Measurements from ENCODE around the gene EDAR. TPM values are rescaled to one million over a fixed set of nuclear protein-coding genes. Genes with fewer than 3 reads are reported as not detected.

The EDAR gene
- total and polyA plus RNA-seq, 11 donors = 0.01 to 0.20 (median 0.16) TPM; not detected in 8

GRCh38 chr2:109030870-109031475, 42.0 kb upstream of the EDAR start:
- no peak for ATAC-seq
- H3K4me1 ChIP-seq = peaks cover 0 to 25% (median 5%) of the 10 kb centered on the region in 12 donors
- no peak for DNase-seq
- H3K27me3 ChIP-seq = peaks cover 0 to 6% (median 0%) of the 10 kb centered on the region in 9 donors
- no peak for TF ChIP-seq CTCF (IDR thresholded peaks at IDR 0.05)
- TF ChIP-seq POLR2A (IDR thresholded peaks at IDR 0.05) = no peak
- H3K36me3 ChIP-seq = no peaks in the 10 kb centered on the region
- H3K9me3 ChIP-seq = no peaks in the 10 kb centered on the region
- WGBS, 4 donors = 45 to 48% (median 46%) methylated on average over 14 of the region's 14 CpGs
- peak overlapping the region in 11 of 12 donors; percentile 17 to 63 (median 53) for H3K4me3 ChIP-seq
- intact Hi-C loops (cut with DNase I) = no loop called here
- H3K27ac ChIP-seq = peak overlapping the region in 1 of 12 donors; percentile 87

GRCh38 chr2:109029490-109030201, 40.6 kb upstream of the EDAR start:
- no peaks in the 10 kb centered on the region for H3K36me3 ChIP-seq
- intact Hi-C loops (cut with DNase I) = no loop called here
- no peak overlapping the region for H3K4me3 ChIP-seq
- no peaks in the 10 kb centered on the region for H3K9me3 ChIP-seq
- no peak overlapping the region for H3K27ac ChIP-seq
- DNase-seq (no peak), ATAC-seq (no peak)
- no peak for TF ChIP-seq POLR2A (IDR thresholded peaks at IDR 0.05)
- no peak for TF ChIP-seq CTCF (IDR thresholded peaks at IDR 0.05)
- peaks cover 0 to 6% (median 0%) of the 10 kb centered on the region in 9 donors for H3K27me3 ChIP-seq
- H3K4me1 ChIP-seq = peaks cover 0 to 25% (median 5%) of the 10 kb centered on the region in 12 donors
- 71 to 84% (median 76%) methylated on average over 5 to 6 of the region's 6 CpGs for WGBS, 4 donors

- ATAC-seq = no peak
- Histone ChIP-seq H3K27me3 (peaks cover 0 to 6% (median 0%) of the 10 kb centered on the region in 9 donors), H3K27ac (no peak overlapping the region), H3K9me3 (no peaks in the 10 kb centered on the region), H3K4me1 (peaks cover 0 to 25% (median 5%) of the 10 kb centered on the region in 12 donors), H3K36me3 (no peaks in the 10 kb centered on the region), H3K4me3 (no peak overlapping the region)
- TF ChIP-seq POLR2A (IDR thresholded peaks at IDR 0.05) = no peak
- no peak for TF ChIP-seq CTCF (IDR thresholded peaks at IDR 0.05)
- WGBS, 4 donors = 88 to 93% (median 89%) methylated on average over 5 of the region's 5 CpGs
- no peak for DNase-seq
- intact Hi-C loops (cut with DNase I) = no loop called here
Measured at GRCh38 chr2:109028738-109029489, 39.9 kb upstream of the EDAR start.

- H3K27me3 ChIP-seq = peaks cover 0 to 6% (median 0%) of the 10 kb centered on the region in 9 donors
- H3K4me1 ChIP-seq = peaks cover 0 to 25% (median 5%) of the 10 kb centered on the region in 12 donors
- TF ChIP-seq POLR2A (IDR thresholded peaks at IDR 0.05) = no peak
- TF ChIP-seq CTCF (IDR thresholded peaks at IDR 0.05) = no peak
- ATAC-seq = peak in 1 of 4 donors; percentile 14
- no peak for DNase-seq
- H3K36me3 ChIP-seq = no peaks in the 10 kb centered on the region
- H3K9me3 ChIP-seq = no peaks in the 10 kb centered on the region
- no peak overlapping the region for H3K4me3 ChIP-seq
- WGBS, 4 donors = 90 to 95% (median 93%) methylated on average over 6 of the region's 6 CpGs
- intact Hi-C loops (cut with DNase I) = no loop called here
- no peak overlapping the region for H3K27ac ChIP-seq
Measured at GRCh38 chr2:109028277-109028676, 39.3 kb upstream of the EDAR start.
